Body of pancreas (tissue), 4 donors: ENCODE data around the gene ADIPOR2. TPM values are rescaled to one million over a fixed set of nuclear protein-coding genes. Genes with fewer than 3 reads are reported as not detected.

Experiments used
- ATAC-seq: fragments of 150-250 bp; one replicate; pipeline ENCODE4 v1.9.1; 2016
- DNase-seq, 4 donors: peaks; one replicate each; pipeline ENCODE4 v3.0.0-alpha.2; 2019
- H3K27ac ChIP-seq, 4 donors: fragments of 200-600 bp; sonication (generic); 1 replicate in 3 of 4; 2 replicates in 1 of 4; pipeline versions ENCODE4 v1.5.1 to v1.6.1; 2016 to 2019; ENCODE audit warnings: mild to moderate bottlenecking in 1 of 4, mixed read lengths in 1 of 4, moderate library complexity in 1 of 4
- H3K27me3 ChIP-seq, 2 donors: fragments of 200-600 bp; sonication (generic); one replicate each; pipeline ENCODE4 v1.6.0; 2016; ENCODE audit warnings: mild to moderate bottlenecking in 1 of 2
- H3K36me3 ChIP-seq, 2 donors: fragments of 200-600 bp; sonication (generic); replicated peaks in 1 of 2; 2 replicates each; pipeline ENCODE4 v1.5.1; 2016; ENCODE audit warnings: low read depth in 2 of 2; ENCODE audit not compliant: insufficient read depth in 1 of 2
- H3K4me1 ChIP-seq: fragments of 200-600 bp; sonication (generic); one replicate; pipeline ENCODE4 v1.6.0; 2016
- H3K4me3 ChIP-seq, 2 donors: fragments of 200-600 bp; sonication (generic); 1 replicate in 1 of 2; 2 replicates in 1 of 2; pipeline ENCODE4 v1.5.1; 2016 to 2019
- H3K9me3 ChIP-seq, 3 donors: fragments of 200-600 bp; sonication (generic); 1 replicate in 2 of 3; 2 replicates in 1 of 3; pipeline ENCODE4 v1.5.1; 2016
- CTCF ChIP-seq, 7 experiments: fragments of 450-650 bp in 4 of 7; fragments of 200-600 bp in 3 of 7; sonication (generic) in 3 of 7; IDR thresholded peaks; one replicate each; pipeline ENCODE4 v1.5.1; 2016 to 2019; ENCODE audit warnings: antibody characterized with exemption in 7 of 7
- POLR2A ChIP-seq, 3 donors: fragments of 450-650 bp; IDR thresholded peaks; one replicate each; pipeline ENCODE4 v1.6.1; 2016; ENCODE audit warnings: antibody characterized with exemption in 3 of 3, mild to moderate bottlenecking in 2 of 3
- WGBS, 2 donors: methylation state at CpG; one replicate each; pipeline ENCODE4 v1.1.5; 2017; 5-methylcytosine and 5-hydroxymethylcytosine counted together
- intact Hi-C: fragments of 100-400 bp; cut with DNase I; formaldehyde crosslinking; loops from one replicate; pipeline ENCODE4 v1.15.1; 2023
- total RNA-seq, 2 donors: library from RNA; depleted of rRNA; stranded (reverse); fragments of >200 nt; gene quantifications; one replicate each; pipeline ENCODE4 v1.1.0, GENCODE V29; 2016

ADIPOR2 gene
- total RNA-seq, 2 donors from 2014 or later = 16.8 to 20.5 TPM

DNA sequence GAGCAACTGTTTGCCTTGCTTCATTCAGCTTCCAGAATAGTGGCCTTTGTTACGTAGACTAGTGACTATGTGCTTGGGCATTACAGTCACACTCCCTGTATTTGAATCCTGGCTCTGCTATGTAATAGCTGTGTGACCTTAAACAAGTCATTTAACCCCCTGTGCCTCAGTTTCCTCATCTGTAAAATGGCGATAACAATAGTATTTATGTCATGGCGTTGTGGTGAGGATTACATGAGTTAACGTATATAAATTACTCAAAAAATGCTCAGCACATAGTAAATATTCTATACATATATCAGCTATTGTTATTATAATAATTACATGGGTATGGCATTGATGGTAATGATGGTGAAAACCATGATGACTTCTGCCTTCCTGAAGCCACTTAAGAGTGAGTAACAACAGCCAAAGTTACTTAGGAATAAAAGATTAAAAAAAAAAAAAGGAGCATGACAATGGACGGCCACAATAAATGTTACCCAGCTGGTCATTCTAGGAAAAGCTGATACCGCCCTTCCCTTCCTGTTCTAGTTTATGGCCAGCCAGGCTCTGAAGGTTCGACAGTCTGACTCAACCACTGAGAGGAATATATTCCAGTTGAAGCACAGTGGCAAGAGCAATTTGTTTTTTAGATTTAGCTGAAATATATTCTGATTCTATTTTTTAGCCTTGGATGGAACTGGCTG is 9.9 kb upstream of the ADIPOR2 start:
- no peaks in the 10 kb centered on the region for H3K9me3 ChIP-seq
- H3K27me3 ChIP-seq = no peaks in the 10 kb centered on the region
- intact Hi-C loops = no loop called here
- H3K4me1 ChIP-seq = no peaks in the 10 kb centered on the region
- no peak overlapping the region for H3K4me3 ChIP-seq
- TF ChIP-seq CTCF (IDR thresholded peaks at IDR 0.05) = no peak
- TF ChIP-seq POLR2A (IDR thresholded peaks at IDR 0.05) = no peak
- WGBS, 2 donors = 69 to 75% methylated on average over 7 of the region's 7 CpGs
- no peak for DNase-seq
- H3K27ac ChIP-seq = no peak overlapping the region
- no peaks in the 10 kb centered on the region for H3K36me3 ChIP-seq
- ATAC-seq = no peak

GRCh38 chr12:1681493-1681807 is 9.4 kb upstream of the ADIPOR2 start:
- H3K4me1 ChIP-seq = no peaks in the 10 kb centered on the region
- no peak overlapping the region for H3K4me3 ChIP-seq
- intact Hi-C loops = no loop called here
- H3K9me3 ChIP-seq = no peaks in the 10 kb centered on the region
- H3K27ac ChIP-seq = no peak overlapping the region
- H3K27me3 ChIP-seq = no peaks in the 10 kb centered on the region
- TF ChIP-seq POLR2A (IDR thresholded peaks at IDR 0.05) (no peak), CTCF (IDR thresholded peaks at IDR 0.05) (no peak)
- DNase-seq = no peak
- H3K36me3 ChIP-seq = no peaks in the 10 kb centered on the region
- no peak for ATAC-seq
- 32 to 59% methylated on average over 2 of the region's 2 CpGs for WGBS, 2 donors

- no peak overlapping the region for H3K4me3 ChIP-seq
- DNase-seq = no peak
- H3K4me1 ChIP-seq = peaks cover 18% of the 10 kb centered on the region
- H3K36me3 ChIP-seq = no peaks in the 10 kb centered on the region
- no peak for ATAC-seq
- no peaks in the 10 kb centered on the region for H3K9me3 ChIP-seq
- no peak overlapping the region for H3K27ac ChIP-seq
- no peaks in the 10 kb centered on the region for H3K27me3 ChIP-seq
- 89 to 92% methylated on average over 5 of the region's 5 CpGs for WGBS, 2 donors
- intact Hi-C loops = no loop called here
- TF ChIP-seq POLR2A (IDR thresholded peaks at IDR 0.05) = no peak
- no peak for TF ChIP-seq CTCF (IDR thresholded peaks at IDR 0.05)
These were observed 2.7 kb upstream of the ADIPOR2 start for GRCh38 chr12:1688086-1688710.

DNA sequence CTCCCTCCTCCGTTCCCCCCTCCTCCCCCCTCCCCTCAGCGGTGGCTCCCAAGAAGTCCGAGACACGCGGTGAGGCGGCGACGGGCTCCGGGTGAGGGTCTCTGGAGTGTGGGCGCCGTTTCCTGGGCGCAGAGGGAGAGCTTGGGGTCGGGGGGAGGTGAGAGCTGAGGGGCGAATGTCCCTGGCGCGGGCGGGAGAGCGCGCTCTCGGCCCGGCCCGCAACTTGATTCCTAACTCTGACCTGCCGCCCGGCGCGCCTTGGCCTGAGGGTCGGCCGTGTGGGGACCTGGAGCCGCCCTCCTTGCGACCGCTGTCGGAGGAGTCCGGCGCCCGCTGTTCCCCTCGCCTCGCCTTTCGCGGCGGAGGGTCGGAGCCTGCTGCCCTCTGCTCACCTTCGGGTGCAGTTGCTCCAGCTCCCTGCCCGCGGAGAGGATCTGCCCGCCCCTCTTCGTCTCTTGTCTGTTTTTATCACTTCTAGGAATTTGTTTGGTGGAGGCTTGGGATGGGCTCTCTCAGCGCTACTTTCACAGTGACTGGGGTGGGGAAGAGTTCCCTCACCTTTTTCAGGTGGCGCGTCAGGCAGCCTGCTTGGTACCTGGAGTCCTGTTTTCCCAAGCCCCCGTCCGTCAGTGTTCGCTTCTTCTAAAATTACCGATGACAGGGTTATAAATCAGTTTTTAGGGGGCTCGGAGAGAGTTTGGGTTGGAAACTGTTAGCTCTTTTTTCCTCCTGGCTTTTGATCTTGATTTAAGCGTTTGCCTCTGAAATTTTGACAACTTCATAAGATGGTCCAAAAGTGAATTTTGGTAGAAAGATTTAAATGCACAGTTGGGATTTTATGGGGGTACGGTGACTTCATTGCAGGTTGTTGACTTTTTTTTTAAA is 495 bp downstream of the ADIPOR2 start:
- ATAC-seq (peak; percentile 52), DNase-seq (peak in 2 of 4 donors; percentile 42 to 50)
- Histone ChIP-seq H3K27ac (peak overlapping the region; percentile 71 to 98 (median 93)), H3K4me1 (peaks cover 23% of the 10 kb centered on the region), H3K36me3 (no peaks in the 10 kb centered on the region), H3K9me3 (no peaks in the 10 kb centered on the region), H3K27me3 (no peaks in the 10 kb centered on the region), H3K4me3 (peak overlapping the region; percentile 65 to 98)
- 1 to 2% methylated on average over 22 to 55 of the region's 56 CpGs for WGBS, 2 donors
- no peak for TF ChIP-seq CTCF (IDR thresholded peaks at IDR 0.05)
- peak in 2 of 3 donors; percentile 16 to 31 for TF ChIP-seq POLR2A (IDR thresholded peaks at IDR 0.05)
- intact Hi-C loops = no loop called here
